GM12892 (cell line): ENCODE measurements around the gene FLT4.
"Not testable (repeated sequence)": the region's sequence is repeated elsewhere in the genome, so short reads cannot be mapped to it uniquely, and the experiment has no call there.

ENCODE experiments used
- DNase-seq: peaks from one replicate; pipeline ENCODE4 v3.0.0; 2011; ENCODE audit not compliant: insufficient read length
- FAIRE-seq: peaks from 2 replicates; lab custom pipeline; 2011; peaks lifted over from hg19 to GRCh38; lab: Jason Lieb, UNC
- POLR2A ChIP-seq: IDR thresholded peaks from 2 replicates; pipeline ENCODE4 v1.6.1; 2011; ENCODE audit warnings: low read depth, low read length, control low read depth
- POLR2AphosphoS5 ChIP-seq: IDR thresholded peaks from 2 replicates; pipeline ENCODE4 v1.6.1; 2011; ENCODE audit warnings: low read depth, low read length, control low read depth
- TAF1 ChIP-seq: IDR thresholded peaks from 2 replicates; pipeline ENCODE4 v1.6.1; 2011; ENCODE audit warnings: low read depth, mild to moderate bottlenecking, control low read depth, low read length, borderline replicate concordance

The FLT4 gene

DNA sequence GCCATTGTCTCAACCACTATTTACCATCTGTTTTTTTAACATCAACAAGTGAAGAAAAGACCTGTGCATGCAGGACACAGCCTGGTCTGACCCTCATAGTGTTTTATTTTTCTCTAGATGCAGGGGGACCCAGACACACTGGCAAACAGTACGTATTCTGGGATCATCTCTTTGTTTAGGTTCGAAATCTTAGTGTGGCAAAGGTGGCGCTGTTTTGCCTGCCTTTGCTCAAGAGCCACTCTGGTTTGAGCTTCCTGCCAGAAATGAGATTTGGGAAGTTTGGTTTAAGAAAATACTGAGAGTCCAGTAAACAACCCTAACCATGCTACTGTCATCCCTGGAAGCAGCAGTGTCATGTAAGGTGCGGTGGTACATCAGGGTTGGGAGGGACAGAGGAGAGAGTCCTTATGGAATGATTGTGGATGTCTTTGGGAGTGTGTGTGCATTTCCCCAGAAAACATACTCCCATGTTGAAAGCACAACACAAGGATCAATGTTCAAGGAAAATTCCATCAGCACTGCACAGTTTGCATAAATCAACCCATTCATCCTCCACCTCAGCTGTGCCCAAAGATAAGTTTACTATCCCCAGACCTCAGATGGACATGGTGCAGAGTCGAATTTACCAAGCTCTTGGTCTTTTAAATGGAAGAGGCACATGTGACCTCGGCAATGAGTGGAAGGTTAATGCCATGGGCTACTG is 34.0 kb upstream of the FLT4 start:
- no peak for TF ChIP-seq TAF1
- TF ChIP-seq POLR2AphosphoS5, result no peak
- TF ChIP-seq POLR2A, result no peak
- FAIRE-seq (no peak), DNase-seq (no peak)

DNA sequence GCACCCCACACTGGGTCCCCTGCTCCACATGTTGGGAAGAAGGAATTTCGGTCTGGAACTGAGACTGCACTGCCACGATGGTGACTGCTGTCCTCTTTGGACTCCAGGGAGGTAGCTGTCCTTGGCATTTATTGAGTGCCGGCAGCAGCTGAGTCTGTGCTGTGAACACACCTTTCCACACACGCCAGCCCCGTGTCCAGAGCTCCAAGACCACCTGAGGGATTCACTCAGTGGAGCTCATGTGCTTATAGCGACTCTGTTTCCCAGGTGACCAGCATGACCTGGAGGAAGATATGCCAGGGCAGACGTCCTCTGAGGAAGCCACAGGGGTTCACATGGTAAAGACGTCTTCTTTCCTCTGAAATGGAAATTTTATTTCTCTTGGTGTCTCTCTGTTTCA is 33.2 kb upstream of the FLT4 start:
- FAIRE-seq, result no peak
- no peak for DNase-seq
- TF ChIP-seq TAF1 (no peak), POLR2A (no peak), POLR2AphosphoS5 (no peak)

DNA sequence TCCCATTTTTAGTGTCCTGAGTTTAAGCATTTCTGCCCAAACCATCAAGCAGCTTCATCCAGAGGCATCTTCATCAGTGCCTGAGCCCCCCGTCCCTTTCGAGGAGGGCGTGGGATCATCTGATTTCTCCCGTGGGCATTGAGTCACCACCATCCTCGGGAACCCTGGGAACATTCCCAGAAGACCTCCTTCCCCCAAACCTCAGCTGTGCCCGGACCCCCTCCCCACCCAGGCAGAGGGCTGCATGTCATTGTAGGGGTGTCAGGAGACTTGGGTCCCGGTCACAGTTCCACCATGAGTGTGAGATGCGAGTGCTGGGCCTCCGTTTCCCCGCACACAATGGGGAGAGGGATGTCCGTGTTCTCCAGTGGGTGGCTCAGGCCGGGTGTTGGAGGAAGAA is 32.6 kb upstream of the FLT4 start:
- FAIRE-seq, DNase-seq: not testable (repeated sequence)

DNA sequence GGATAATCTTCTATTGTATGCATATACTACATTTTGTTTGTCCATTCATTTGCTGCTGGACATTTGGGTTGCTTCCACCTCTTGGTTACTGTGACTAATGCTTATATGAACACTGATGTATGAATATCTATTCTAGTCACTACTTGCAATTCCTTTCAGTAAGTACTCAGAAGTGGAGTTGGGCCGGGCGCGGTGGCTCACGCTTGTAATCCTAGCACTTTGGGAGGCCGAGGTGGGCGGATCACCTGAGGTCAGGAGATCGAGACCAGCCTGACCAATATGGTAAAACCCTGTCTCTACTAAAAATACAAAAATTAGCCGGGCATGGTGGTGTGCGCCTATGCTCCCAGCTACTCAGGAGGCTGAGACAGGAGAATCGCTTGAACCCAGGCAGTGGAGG is 28.9 kb upstream of the FLT4 start:
- FAIRE-seq, DNase-seq: not testable (repeated sequence)

GRCh38 chr5:180675036-180675635 is 25.7 kb upstream of the FLT4 start:
- DNase-seq (no peak), FAIRE-seq (no peak)
- TF ChIP-seq POLR2AphosphoS5, result no peak

- not testable (repeated sequence) for DNase-seq, FAIRE-seq
Measured at GRCh38 chr5:180674090-180674475, 24.7 kb upstream of the FLT4 start.

- TF ChIP-seq POLR2A, result no peak
- no peak for DNase-seq
- no peak for FAIRE-seq
Measured at GRCh38 chr5:180673371-180674089, 24.1 kb upstream of the FLT4 start.

- not testable (repeated sequence) for DNase-seq, FAIRE-seq
Measured at GRCh38 chr5:180671958-180672524, 22.6 kb upstream of the FLT4 start.

- no peak for DNase-seq
- FAIRE-seq, result no peak
- no peak for TF ChIP-seq POLR2AphosphoS5
- TF ChIP-seq POLR2A, result no peak
- TF ChIP-seq TAF1, result no peak
Measured at GRCh38 chr5:180670586-180671359, 21.4 kb upstream of the FLT4 start.

GRCh38 chr5:180670157-180670556 is 20.8 kb upstream of the FLT4 start:
- DNase-seq (no peak), FAIRE-seq (peak; percentile 94)
- no peak for TF ChIP-seq POLR2AphosphoS5
- no peak for TF ChIP-seq POLR2A
- TF ChIP-seq TAF1, result no peak

DNA sequence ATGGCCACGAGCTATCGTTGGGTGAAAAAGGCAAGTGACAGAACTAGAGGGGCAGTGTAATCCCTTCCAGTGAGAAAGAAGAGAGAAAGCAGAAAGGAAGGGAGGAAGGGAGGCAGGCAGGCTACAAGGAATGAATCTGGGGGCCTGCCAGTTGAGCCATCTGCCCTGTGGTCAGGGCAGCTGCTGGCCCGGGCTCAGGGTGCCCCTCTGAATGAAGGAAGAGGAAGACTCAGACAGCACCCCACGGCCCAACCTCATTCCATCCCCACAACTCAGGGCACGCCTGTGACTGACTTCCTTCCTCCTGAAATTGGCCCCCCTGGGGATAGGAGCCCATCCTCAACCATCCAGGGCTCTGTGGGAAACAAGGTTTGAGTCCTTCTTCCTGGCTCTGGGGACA is 20.3 kb upstream of the FLT4 start:
- TF ChIP-seq TAF1, result no peak
- TF ChIP-seq POLR2AphosphoS5, result no peak
- no peak for FAIRE-seq
- DNase-seq, result no peak
